ENCODE results near the gene CTNNA3. TPM values are rescaled to one million over a fixed set of nuclear protein-coding genes. Genes with fewer than 3 reads are reported as not detected.
A peak's percentile ranks its signal among the peaks of the same experiment; 100 is the strongest.

Gene CTNNA3
- total RNA-seq, 1 experiment from 2014 or later, result not detected

DNA sequence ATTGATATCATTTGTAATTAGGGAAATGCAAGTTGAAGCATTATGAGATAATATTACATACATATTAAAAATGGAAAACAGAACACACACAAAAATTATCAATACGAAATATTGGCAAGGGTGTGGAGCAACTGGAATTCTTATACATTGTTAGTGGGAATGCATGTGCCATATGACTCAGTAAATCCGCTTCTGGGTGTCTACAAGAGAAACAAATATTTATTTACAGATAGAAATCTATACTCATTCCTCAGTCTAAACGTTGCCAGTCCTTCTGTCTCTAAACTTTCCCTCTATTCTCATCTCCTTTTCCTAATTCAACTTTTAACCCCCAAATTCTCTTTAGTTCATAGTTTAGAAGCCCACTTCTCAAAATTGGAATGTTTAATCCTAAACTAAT lies 940.5 kb downstream of the CTNNA3 start:
- DNase-seq (ENCODE audit: low read depth), result no peak

- no peak for DNase-seq (ENCODE audit: low read depth)
Measured at GRCh38 chr10:66752714-66753113, 943.3 kb downstream of the CTNNA3 start.

GRCh38 chr10:66748217-66748616 lies 947.8 kb downstream of the CTNNA3 start:
- no peak for DNase-seq (ENCODE audit: low read depth)

GRCh38 chr10:66747451-66747850 lies 948.5 kb downstream of the CTNNA3 start:
- DNase-seq (ENCODE audit: low read depth), result peak; percentile 32

GRCh38 chr10:66746711-66747110 lies 949.3 kb downstream of the CTNNA3 start:
- no peak for DNase-seq (ENCODE audit: low read depth)

- no peak for DNase-seq (ENCODE audit: low read depth)
Measured at GRCh38 chr10:66746246-66746645, 949.7 kb downstream of the CTNNA3 start.

DNA sequence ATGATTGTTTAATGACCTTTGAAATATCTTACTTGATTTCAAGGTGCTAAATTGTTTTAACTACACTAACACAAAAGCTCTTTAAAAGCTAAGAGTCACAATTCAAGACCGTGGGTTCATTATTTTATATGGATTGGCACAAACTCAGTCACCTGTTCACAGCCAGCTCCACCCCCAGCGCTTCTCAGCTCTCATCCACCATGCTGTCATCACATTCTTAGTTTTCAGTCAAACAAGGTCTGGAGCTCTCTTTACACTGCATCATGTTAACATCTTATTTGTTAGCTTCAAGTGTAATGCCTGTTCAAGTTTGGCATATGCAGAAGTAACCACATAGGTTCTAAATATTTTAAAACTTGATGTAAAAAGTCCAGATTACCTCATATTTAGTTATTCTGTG lies 951.1 kb downstream of the CTNNA3 start:
- no peak for DNase-seq (ENCODE audit: low read depth)

- DNase-seq (ENCODE audit: low read depth), result no peak
Measured at GRCh38 chr10:66737241-66737640, 958.8 kb downstream of the CTNNA3 start.

GRCh38 chr10:66723608-66724400 lies 972.2 kb downstream of the CTNNA3 start:
- no peak for DNase-seq (ENCODE audit: low read depth)

GRCh38 chr10:66719483-66719882 lies 976.5 kb downstream of the CTNNA3 start:
- DNase-seq (ENCODE audit: low read depth), result no peak

GRCh38 chr10:66717231-66717981 lies 978.6 kb downstream of the CTNNA3 start:
- DNase-seq (ENCODE audit: low read depth), result no peak

GRCh38 chr10:66714741-66715140 lies 981.3 kb downstream of the CTNNA3 start:
- DNase-seq (ENCODE audit: low read depth), result no peak

DNA sequence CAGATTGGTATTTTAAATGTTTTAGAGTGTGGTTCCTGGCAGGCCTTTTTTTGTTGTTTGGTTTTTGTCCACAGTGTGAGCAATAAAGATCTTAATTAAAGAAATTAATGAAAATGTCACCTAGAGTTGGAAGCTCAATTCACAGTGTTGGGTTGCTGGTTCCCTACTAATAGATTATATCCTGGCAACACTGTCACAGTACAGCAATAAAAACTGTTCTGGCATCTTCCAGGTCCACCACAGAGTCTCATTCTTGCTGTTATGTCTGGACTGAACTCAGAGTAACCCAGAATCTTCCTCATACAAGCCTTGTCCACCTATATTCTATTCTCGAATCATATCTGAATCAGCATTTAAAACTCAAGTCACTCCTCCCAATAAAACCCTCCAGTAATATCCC lies 982.6 kb downstream of the CTNNA3 start:
- no peak for DNase-seq (ENCODE audit: low read depth)

DNA sequence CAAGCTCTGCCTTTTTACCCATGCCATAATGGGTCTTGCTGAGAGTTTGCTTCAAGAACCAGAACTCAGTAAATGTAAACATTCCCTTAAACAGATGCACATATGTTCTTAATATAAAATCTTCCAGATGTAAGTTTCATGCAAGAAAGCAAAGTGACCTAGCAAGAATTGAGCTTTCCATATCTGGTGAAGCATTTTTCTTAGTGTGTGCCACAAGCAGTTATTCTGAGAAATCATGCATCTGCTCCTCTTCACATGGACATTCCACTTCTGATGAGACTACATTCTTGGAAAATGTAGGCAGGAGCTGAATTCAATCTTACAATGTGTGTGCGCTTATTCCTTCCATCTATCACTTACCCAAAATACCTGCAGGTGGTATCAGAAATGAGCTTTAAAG lies 997.9 kb downstream of the CTNNA3 start:
- no peak for DNase-seq (ENCODE audit: low read depth)

- DNase-seq (ENCODE audit: low read depth), result no peak
Measured at GRCh38 chr10:66695046-66695445, 1000.9 kb downstream of the CTNNA3 start.

DNA sequence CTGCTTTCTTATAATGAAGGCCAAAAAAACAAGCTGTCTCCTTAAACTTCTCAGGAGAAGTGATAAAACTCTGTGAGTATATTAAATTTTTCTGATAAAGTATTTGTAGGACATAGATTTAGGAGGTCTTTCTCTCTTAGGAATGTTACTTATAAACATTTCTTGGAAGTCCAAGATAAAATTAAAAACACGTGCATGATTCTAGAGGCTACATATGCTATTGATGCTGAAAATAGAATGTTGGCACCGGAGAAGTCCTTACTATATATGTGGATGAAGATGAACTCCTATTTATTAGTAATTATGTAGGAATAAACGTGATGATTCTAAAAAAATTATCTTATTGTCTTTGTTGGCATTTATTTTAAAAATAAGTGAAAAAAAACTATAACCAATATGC lies 1011.4 kb downstream of the CTNNA3 start:
- no peak for DNase-seq (ENCODE audit: low read depth)

DNA sequence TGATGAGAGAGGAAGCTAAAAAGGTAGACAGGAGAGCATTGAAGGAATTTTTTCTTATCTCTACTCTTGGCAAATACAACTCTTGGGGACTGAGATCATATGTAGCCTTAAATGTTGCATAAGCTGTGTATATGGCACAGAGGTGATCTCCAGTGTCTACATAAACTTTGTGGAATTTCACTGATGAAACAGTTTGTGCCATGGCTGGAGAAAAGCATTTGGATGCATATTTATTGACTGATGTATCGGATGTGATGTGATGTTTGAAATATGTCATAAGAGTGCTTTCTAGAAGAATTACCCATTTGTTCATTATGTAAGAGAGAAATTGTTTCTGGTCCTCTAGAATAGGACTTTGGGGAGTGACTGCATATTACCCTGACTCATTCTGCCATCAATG lies 1015.1 kb downstream of the CTNNA3 start:
- no peak for DNase-seq (ENCODE audit: low read depth)

GRCh38 chr10:66678521-66678920 lies 1017.5 kb downstream of the CTNNA3 start:
- DNase-seq (ENCODE audit: low read depth), result no peak

GRCh38 chr10:66673071-66673470 lies 1022.9 kb downstream of the CTNNA3 start:
- no peak for DNase-seq (ENCODE audit: low read depth)

- DNase-seq (ENCODE audit: low read depth), result no peak
Measured at GRCh38 chr10:66671562-66671961, 1024.4 kb downstream of the CTNNA3 start.

DNA sequence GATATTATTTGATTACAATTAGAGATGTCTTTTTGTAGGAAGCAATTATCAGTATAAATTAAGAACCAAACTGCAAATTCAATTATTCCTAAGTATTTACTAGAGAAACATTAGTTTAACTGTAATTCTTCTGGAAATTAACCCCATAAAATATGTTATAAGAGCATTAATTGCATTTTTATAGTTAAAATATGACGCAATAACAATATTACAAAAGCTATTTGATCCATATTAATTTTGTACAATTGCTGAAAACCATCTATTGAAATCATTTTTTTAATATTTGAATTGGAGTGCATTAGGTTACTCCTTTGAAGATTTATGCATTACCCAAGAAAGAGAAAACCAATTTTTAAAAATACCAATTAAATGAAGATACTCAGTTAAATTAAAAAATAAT lies 1024.9 kb downstream of the CTNNA3 start:
- no peak for DNase-seq (ENCODE audit: low read depth)

DNA sequence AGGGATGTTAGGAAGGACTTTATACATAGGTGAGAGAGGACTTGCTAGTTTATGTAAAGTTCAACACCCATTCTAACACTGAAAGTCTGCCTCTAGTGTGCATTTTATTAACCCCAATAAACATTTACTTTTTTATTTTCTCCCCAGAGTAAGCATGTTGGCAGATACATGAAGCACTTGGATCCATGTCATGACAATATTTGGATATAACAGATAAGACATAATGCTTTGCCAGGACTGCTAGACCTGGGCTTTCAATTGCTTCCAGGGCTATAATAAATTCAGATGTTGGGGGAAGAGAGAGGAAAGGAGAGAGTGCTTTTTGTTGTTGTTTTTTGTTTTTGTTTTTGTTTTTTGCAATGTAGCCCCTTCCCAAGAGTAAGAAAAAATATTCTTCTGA lies 1039.5 kb downstream of the CTNNA3 start:
- DNase-seq (ENCODE audit: low read depth), result no peak

DNA sequence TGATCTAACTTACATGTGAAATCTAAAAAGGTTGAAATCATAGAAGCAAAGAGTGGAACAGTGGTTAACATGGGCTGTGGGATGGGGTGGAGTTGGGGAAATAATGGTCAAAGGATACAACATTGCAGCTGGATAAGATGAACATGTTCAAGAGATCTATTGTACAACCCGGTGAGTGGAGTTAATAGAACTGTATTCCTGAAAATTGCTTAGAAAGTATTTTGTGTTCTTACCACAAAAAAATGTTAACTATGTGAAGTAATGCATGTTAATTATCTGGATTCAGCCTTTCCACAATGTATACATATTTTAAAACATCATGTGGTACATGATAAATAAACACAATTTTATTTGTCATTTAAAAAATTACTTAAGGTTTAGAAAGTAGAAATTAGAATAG lies 1041.1 kb downstream of the CTNNA3 start:
- DNase-seq (ENCODE audit: low read depth), result no peak
